ENCODE results near the gene ARNT2.

GRCh38 chr15:80375968-80376891 is 28.0 kb upstream of the ARNT2 start:
- no peak for TF ChIP-seq CTCF (IDR thresholded peaks at IDR 0.05; ENCODE audit: low read depth, low read length)
- no peak for TF ChIP-seq POLR2A (IDR thresholded peaks at IDR 0.05; ENCODE audit: extremely low read depth, insufficient read length)
- TF ChIP-seq, protein P1, sequence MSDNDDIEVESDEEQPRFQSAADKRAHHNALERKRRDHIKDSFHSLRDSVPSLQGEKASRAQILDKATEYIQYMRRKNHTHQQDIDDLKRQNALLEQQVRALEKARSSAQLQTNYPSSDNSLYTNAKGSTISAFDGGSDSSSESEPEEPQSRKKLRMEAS (IDR thresholded peaks at IDR 0.05; ENCODE audit: low read depth, low read length) = no peak
- no peak for TF ChIP-seq MYC (IDR thresholded peaks at IDR 0.05; ENCODE audit: low read depth, low read length)

Data from NB4 (cell line).